ENCODE data around the gene MTCL3.

GRCh38 chr6:127494240-127494767, 24.8 kb downstream of the MTCL3 start:
- TF ChIP-seq CTCF (IDR thresholded peaks at IDR 0.05 in 8 of 11, conservative IDR thresholded peaks at IDR 0.05 in 3 of 11): no peak
- no peak for TF ChIP-seq POLR2A (IDR thresholded peaks at IDR 0.05)

Data from spleen (tissue), 7 donors.